HG03025 (cell line): Measurements from ENCODE around the gene SLC25A34.

Experiments
- ATAC-seq: cut with Tn5 transposase; IDR thresholded peaks from one replicate; pipeline ENCODE4 v1.9.1; 2021; ENCODE audit warnings: mild to moderate bottlenecking, moderate library complexity; ENCODE audit not compliant: unreplicated experiment, low FRiP score

SLC25A34 gene

DNA sequence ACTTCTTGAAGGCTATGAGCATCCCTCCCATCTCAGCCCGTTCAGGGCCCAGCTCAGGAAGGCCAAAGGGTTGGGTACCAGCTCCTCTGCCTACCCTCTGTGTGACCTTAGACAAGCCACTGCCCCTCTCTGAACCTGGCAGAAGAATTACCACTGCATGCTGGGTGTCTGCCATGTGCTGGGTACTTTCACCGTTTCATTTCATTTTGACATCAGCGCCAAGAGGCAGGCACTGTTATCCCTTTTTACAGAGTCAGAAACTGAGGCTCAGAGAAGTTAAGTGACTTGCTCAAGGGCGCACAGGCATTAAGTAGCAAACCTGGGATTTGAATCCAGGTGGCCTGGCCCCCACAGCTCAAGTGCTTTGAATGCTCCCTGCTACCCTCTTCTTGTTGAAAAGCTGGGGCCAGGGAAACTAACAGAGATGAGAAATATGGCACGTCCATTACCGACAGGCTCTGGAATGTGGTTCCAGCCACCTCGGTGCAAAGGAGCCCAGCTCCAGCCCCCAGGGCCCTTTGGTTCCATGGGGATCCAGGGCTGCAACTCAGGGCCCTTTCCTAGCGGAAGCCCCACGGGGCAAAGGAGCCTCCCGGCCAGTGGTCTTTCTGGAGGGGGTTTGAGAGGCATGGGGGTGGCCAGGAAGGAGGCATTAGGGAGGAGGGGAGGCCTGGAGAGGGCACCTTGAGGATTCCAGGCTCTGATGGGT, 12.8 kb downstream of the SLC25A34 start:
- no peak for ATAC-seq

DNA sequence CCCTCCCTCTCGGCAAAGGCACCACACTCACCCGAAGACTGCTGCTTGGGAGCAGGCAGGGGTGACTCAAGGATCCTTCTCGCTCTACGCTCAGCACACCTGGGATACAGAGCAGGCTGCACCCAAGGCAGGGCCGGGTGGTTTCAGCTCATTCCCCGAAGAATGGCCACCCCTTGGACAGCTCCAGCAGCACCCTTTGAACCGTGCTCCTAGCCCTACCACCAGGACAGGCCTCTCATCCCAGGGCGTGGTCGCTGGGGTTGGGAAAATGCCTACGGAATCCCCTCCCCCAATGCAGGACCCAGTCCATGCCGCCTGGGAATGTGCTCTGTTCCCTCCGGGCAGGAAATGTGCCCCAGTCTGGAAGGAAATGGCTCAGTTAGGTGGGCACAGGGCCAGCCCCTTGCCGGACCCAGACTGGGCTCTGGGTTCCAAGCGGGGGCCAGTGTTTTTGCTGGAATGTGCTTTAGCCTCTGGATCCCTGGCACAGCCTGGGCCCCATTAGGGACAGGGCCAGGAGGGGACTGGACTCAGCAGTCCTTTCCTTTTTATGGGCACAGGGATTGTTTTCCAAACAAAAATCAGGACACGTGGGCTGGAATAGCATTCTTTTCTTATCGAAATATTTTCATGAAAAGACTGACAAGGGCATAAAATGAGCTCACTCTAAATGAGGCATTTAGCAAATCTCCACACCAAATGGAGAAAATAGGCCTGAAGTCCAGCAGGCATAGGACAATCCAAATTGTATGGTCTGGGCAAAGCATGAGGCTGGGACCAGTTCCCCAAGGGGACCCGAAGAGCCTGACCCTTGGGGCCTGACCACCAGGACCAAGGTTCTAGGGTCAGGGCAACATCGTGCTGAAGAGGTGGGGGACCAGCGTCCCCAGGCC, 13.6 kb downstream of the SLC25A34 start:
- no peak for ATAC-seq

DNA sequence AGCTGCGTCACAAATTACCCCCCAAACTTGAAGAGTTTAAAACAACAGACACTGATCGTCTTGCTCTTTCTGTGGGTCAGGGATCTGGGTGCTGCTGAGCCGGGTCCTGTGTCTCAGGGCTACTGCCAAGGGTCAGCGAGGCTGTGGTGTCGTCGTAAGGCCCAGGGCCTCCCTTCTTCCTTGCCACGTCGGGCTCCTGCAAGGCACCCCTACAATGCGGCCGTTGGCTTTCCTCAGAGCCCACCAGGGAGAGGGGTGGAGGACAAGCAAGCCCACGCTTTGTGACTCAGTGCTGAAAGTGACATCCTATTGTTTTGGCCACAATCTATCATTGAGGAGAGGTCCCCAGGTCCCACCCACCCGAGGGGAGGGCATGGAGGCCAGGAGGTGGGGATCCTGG, 14.9 kb downstream of the SLC25A34 start:
- ATAC-seq: no peak

DNA sequence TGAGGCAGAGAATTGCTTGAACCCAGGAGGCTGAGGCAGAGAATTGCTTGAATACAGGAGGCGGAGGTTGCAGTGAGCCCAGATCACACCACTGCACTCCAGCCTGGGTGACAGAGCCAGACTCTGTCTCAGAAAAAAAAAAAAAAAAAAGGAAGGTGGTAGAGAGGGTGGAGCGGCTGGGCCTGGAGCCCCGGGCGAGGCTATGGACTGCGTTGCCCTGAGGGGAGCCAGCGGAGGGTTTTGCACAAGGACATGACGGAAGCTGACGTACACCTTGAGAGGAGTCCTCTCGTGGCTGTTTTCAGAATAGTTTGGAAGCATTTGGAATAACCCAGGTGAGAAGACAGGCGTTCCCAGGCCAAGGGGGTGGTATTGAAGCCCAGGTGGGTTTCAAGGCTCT, 15.7 kb downstream of the SLC25A34 start:
- no peak for ATAC-seq

DNA sequence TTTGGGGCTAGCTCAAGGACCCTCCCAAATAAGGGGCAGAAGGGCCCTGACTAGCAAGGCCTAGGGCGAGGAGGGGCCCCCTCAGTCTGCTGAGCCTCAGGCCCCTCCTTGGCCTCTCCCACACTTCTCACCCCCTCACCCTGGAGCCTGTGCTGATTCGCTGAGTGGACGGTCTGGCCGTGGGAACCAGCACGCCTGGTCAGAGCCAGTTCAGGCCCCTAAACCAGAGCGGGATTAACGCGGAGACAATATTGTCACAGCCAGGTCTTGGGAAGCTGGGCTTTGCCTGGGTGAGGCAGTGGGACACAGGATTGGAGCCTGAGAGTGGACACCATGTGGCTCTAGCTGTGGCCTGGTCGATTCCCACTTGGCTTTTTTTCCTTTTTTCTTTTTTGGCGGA, 17.7 kb downstream of the SLC25A34 start:
- no peak for ATAC-seq

DNA sequence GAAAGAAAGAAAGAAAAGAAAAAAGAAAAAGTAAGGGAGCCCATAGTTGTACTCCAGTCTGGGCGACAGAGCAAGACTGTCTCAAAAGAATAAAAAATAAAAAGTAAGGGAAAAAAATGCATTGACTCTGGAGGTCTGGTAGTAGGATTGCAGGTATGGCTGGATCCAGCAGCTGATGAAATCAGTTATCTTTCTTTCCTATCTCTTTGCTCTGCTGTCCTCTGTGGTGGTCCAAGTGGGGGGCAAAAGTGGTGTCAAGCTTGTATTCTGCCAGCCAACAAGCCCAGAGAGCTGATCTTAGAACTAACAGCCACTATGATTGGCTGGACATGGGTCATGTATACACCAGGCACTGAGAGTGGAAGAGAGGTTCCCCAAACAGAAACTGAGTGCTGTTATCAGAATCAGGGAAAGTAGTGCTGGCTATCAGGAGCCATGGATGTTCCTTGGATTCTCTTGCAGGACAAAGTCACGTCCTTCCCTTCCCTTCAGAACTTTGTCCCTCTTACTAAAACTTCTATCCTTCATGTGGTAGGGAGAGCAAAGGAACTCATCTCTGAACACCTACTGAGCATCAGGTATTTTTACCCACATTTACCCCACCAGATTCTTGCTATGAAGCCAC, 19.1 kb downstream of the SLC25A34 start:
- no peak for ATAC-seq

DNA sequence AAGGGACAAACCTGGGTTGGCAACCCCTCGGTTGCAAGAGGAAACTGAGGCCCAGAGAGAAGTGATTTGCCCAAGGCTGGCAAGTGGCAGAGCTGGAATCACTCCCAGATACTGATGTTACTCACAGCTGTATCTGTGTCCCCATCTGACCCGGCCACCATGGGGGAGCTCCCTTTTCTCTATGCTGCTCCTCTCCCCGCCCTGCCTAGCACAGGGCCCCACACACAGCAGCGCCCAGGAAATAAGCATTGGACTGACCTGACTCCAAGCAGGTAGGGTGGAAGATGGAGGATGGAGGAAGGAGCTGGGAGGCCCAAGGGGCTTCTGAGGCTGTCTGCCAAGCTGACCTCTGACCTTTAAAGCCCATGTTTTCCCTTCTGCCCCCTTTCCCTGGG, 19.6 kb downstream of the SLC25A34 start:
- no peak for ATAC-seq

DNA sequence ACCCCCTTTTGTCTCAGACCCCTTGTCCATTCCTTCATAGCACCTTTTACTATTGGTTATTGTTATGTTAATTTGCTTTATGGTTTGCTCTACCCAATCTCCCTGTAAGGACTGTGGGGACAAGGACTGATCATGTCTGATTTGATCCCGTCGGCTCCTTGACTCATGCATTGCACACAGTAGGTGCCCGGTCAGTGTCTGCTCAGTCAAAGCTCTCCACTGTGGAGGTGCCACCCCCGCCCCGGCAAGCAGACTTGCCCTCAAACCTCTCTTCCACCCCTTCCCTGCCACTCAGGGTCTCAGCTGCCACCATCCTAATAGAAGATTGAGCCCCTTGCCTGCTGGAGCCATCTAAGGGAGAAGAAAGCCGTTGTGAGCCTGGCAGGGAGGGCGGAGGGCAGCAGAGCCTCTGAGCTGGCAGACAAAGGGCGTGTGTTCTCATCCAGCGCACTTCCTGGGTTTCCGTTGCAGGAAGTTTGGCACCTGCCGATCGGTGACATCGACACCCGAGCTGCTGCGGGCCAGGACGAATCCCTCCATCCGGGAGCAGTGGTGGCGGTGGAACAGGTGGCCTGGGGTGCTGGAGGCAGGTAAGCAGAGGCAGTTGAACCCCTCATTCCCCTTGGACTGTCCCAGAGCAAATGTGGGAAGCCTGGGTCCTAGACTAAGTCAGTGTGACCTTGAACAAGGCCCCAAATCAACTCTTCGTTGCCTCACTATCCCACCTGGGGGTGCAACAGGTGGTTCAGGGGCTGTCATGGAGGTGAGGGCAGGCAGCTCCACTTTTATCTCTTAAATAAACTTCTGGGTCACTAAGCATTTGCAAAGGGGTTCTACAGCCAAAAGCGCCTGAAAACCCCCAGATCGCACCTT, 20.3 kb downstream of the SLC25A34 start:
- ATAC-seq: no peak

DNA sequence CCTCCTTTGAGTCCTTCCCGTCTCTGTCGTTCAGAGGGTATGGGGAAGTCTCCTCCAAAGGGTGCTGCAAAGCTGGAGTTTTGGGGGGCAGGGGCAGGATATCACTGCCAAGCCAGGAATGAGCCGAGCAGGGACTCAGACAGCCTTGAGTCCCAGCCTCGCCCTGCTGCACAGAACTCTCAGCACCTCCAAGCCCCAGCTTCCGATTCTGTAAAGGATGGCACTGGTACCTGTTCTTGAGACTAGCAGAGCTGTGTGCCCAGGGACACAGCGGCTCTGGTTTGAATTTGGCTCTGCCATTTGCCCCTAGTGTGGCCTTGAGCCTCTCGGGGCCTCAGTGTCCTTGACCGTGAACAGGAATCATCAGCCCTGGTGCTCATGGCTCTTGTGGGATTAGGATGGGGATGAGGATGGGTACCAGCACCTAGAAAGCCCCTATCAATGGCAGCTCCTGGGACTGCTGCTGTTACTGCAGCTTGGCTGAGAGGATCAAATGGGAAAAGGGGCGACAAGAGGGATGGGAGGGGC, 21.0 kb downstream of the SLC25A34 start:
- no peak for ATAC-seq

DNA sequence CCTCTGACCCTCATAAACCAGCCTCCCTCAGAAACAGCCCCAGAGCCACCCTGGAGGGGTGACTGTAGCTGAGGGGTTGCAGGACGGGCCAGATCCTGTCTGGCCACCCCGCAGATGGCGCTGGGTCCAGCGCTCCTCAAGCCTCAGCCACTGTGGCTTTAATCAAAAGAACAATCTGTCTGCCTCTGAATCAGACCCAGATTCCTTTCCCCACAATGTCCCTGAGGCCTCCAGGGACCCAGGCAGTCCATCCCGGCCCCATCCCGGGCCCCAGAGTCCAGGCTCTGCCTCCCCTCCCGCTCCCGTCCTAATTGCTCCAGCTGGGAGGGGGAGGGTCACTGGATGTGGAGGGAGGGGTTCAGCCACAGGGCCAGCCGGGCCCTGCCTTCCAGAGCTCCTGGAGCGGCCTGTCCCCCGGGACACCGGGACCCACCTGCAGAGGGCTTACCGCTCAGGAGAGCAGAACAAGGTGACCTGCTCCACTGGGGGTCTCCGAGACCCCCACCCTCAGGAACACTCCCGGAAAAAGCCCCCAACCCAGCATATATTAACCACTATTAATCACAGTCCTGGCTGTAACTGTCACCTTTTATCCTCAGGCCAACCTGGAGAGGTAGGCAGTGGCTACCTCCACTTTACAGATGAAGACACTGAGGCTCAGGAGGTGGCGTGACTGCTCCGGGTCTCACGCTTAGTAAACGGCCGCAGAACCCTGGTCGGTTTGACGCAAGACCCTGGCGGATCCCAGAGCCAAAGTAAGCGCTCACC, 21.7 kb downstream of the SLC25A34 start:
- ATAC-seq: no peak

DNA sequence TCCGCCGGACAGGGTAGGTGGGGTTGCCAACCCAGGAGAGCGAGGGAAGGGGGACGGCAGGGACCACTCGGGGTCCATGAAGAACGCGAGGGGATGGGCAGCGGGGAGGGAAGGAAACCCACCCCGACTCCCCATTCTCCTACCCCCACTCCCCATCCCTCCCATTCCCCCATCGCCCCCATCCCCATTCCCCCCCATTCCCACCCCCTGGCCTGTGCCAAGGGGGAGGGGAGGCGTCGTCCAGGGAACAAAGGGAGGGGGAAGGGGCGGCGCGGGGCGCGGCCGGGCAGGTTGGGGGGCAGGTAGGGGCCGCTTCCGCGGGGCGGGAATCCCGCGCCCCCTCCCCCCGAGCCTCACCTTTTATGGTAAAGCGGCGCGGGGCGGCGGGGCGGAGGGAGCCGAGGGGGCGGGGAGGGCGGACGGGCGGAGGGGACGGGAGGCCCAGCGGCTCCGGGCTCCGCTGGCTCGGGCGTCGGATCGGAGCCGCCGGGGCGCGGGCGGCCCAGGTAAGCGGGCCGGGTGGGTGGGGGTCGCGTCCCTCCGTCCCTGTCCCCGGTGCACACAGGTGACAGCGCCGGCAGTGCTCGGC, 22.4 kb downstream of the SLC25A34 start, which contains the start of gene FBLIM1:
TSS of gene FBLIM1 (plus strand) at position 453 of the 589 bp plus-strand sequence. CDS start 6,189 bp downstream, outside the sequence.
- no peak for ATAC-seq

DNA sequence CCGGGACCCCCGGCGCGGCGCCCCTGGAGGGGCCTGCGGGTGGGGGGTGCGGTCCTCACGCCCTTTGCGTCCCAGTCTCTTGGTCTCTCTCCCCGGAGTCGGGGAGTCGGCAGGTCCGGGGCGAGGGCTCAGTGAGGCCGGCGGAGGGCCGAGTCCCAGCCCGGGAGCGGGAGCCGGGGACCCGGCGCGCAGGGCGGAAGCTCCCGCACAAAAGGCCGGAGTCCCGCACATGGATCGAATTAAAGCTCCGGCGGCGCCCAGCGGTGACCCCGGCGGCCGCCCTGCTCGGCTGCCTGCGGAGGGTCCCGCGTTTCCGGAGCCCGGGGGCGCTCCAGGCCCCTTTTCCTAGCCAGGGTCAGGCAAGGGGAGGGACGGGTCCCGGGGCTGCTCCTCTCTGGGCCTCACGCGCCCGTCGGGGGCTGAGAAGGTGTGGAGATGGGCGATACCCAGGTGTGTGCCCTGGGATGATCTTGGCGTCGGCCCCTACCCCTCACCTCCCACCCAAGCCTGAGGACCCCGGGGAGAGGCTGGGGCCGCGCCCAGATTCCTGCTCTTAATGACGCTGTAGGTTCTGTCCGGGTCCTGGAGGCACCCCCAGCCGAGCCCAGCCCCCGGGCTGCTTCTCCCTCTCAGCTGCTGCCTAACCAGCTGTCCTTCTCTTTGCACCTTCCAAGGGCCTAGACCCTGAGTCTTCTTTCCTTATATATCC, 23.0 kb downstream of the SLC25A34 start:
- no peak for ATAC-seq

DNA sequence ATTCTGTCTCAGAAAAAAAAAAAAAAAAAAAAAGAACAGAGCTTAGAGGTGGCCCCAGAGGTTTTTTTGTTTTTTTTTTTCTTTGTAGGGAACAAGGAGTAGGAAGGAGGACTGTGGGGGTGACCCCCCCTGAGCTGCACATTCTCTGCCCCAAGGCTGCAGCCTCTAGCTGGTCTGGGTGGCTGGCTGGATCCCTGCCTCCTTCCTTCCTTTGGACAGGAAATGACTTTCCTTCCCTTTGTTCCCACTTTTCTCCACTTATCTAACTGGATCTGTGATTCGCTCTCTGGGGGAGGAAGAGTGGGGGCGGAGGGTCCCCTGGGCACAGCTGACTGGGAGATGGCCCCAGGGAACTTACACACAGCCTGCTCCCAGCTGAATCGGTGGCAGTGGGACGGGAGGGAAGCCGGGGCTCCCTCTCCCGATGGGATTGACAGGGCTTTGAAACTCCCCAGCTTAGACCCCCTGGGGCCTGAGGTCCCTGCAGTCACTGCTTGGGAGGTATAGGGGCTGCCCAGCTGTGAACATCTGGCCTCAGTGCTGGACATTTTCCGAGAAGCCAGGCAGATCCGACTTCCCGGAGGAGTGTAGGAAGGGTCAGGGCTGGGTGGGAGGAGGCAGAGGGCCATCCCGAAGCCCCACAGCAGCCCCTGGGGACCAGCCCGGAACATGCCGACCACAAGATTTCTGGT, 24.6 kb downstream of the SLC25A34 start:
- no peak for ATAC-seq

DNA sequence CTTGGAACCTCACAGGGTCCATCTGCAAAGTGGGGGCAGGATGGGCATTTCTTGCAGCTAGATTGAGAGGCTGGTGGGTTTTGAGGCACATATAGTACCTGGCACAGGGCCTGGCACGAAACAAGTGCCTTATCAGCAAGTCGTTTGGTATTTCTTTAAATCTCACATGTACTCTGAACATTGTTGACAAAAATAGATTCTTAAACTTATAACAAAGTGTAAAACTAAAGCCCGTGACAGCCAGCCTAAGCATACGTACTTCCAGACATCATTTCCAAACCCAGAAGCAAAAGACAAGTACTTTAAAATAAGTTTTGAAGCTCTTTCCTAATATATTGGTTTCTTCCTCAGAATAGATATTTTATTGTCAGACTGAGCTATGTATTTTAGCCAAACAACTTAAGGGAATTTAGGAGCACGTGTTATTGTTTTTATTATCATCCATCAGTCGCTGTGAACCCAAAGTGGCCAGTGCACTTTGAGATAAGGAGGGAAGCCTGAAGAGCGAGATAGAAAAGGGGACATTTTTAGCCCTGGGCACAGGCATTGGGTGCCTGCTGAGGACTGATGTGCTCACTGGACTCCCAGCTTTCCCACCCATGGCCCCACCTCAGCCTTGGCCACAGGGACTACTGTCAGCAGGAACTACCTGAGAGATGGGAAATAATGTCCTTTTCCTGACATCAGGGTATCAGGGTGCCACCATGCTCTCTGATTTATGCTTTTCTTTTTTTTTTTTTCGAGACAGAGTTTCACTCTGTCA, 25.5 kb downstream of the SLC25A34 start:
- ATAC-seq: no peak

DNA sequence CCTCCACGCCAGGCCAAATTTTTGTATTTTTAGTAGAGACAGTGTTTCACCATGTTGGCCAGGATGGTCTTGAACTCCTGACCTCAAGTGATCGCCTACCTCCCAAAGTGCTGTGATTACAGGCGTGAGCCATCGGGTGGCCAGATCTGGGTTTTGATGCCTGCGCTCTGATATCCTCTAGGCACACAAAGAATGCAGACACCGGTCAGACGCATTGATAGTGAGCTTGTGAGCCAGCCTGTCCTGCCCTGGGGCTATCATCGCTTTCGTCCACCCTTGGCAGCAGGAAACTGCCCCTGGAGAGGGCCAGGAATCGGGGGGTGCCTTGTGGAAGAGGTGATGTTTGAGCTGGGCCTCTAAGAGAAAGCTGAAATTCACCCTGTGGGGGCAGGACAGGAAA, 26.5 kb downstream of the SLC25A34 start:
- ATAC-seq: no peak

DNA sequence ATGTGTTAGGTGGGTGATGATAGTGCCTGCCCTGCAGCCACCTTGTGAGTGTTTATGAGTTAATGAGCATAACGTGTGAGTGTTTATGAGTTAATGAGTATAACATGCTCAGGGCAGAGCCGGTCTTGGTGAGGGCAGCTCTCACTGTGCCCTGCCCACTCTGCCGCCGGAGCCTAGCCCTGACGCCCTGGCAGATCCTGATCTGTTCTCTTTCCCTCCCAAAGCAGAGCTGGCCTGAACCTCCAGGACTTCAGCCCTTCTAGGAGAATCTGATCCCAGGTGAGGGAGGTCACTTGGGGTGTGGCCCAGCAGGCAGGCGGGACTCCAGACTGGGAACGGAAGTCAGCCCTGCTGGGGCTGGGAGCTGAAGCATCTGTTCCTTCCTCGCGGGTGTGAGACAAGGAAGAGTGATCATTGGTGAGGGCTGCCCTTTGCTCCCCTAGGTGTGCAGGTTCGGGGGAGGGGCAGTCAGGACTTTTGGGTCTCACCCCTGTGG, 28.3 kb downstream of the SLC25A34 start:
- ATAC-seq: no peak

DNA sequence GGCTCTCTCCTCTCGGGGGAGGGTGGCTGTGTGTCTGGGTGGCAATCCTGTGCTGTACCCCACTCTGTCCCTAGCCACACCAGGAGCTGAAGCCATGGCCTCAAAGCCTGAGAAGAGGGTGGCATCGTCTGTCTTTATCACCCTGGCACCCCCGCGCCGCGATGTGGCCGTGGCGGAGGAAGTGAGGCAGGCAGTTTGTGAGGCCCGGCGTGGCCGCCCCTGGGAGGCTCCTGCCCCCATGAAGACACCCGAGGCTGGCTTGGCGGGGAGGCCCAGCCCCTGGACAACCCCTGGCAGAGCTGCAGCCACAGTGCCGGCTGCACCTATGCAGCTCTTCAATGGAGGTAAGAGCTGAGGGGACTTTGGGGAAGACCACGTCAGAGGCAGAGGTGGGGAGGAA, 28.8 kb downstream of the SLC25A34 start:
- ATAC-seq: no peak
